Gastrocnemius medialis (tissue), 4 donors: Measurements from ENCODE around the gene FEV. TPM values are rescaled to one million over a fixed set of nuclear protein-coding genes. Genes with fewer than 3 reads are reported as not detected.

Experiments used
- ATAC-seq, 2 donors: fragments of 150-250 bp; one replicate each; pipeline ENCODE4 v1.9.1; 2016
- DNase-seq, 2 donors: peaks; one replicate each; pipeline ENCODE4 v3.0.0-alpha.2; 2019
- H3K27ac ChIP-seq, 4 donors: fragments of 200-600 bp; sonication (generic); 1 replicate in 1 of 4; 2 replicates in 3 of 4; pipeline ENCODE4 v1.5.1; 2016 to 2018; ENCODE audit warnings: mild to moderate bottlenecking in 2 of 4, moderate library complexity in 1 of 4
- H3K27me3 ChIP-seq, 3 donors: fragments of 200-600 bp; sonication (generic) in 2 of 3; 1 replicate in 1 of 3; 2 replicates in 2 of 3; pipeline versions ENCODE4 v1.5.1 to v1.6.0; 2016 to 2019; ENCODE audit warnings: mild to moderate bottlenecking in 1 of 3, moderate library complexity in 1 of 3
- H3K36me3 ChIP-seq, 2 donors: fragments of 200-600 bp; sonication (generic) in 1 of 2; one replicate each; pipeline ENCODE4 v1.5.1; 2017 to 2018
- H3K4me1 ChIP-seq, 2 donors: fragments of 200-600 bp; sonication (generic) in 1 of 2; one replicate each; pipeline ENCODE4 v1.5.1; 2016 to 2017; ENCODE audit warnings: mild to moderate bottlenecking in 2 of 2
- H3K4me3 ChIP-seq, 4 donors: fragments of 200-600 bp; sonication (generic) in 3 of 4; 1 replicate in 1 of 4; 2 replicates in 3 of 4; pipeline ENCODE4 v1.5.1; 2016 to 2019; ENCODE audit warnings: mild to moderate bottlenecking in 2 of 4
- H3K9me3 ChIP-seq, 3 donors: fragments of 200-600 bp; sonication (generic) in 2 of 3; 1 replicate in 1 of 3; 2 replicates in 2 of 3; pipeline ENCODE4 v1.5.1; 2016 to 2019
- CTCF ChIP-seq, 5 experiments: fragments of 450-650 bp in 3 of 5; fragments of 200-600 bp in 2 of 5; sonication (generic) in 2 of 5; IDR thresholded peaks in 4 of 5; conservative IDR thresholded peaks in 1 of 5; 1 replicate in 4 of 5; 2 replicates in 1 of 5; pipeline ENCODE4 v1.5.1; 2016 to 2019; ENCODE audit warnings: antibody characterized with exemption in 5 of 5, mild to moderate bottlenecking in 3 of 5, moderate library complexity in 3 of 5
- POLR2A ChIP-seq, 2 donors: fragments of 450-650 bp; IDR thresholded peaks; one replicate each; pipeline ENCODE4 v1.6.1; 2017; ENCODE audit warnings: antibody characterized with exemption in 2 of 2, mild to moderate bottlenecking in 2 of 2, moderate library complexity in 2 of 2
- in situ Hi-C, 4 donors: fragments of 200-750 bp; cut with MboI; loops; one replicate each; pipeline versions ENCODE4 v1.15.0 to v1.8.0; 2017; ENCODE audit warnings: low sequenced_read_pairs in 4 of 4
- intact Hi-C: fragments of 100-400 bp; cut with DNase I; formaldehyde crosslinking; loops from one replicate; pipeline ENCODE4 v1.15.1; 2023; ENCODE audit warnings: low total_unique reads
- total RNA-seq, 4 donors: library from RNA; depleted of rRNA; stranded (reverse); fragments of >200 nt; gene quantifications; one replicate each; pipeline versions ENCODE4 v1.1.0 to v1.2.3, GENCODE V29; 2016

The FEV gene
- total RNA-seq, 4 donors from 2014 or later, result not detected

DNA sequence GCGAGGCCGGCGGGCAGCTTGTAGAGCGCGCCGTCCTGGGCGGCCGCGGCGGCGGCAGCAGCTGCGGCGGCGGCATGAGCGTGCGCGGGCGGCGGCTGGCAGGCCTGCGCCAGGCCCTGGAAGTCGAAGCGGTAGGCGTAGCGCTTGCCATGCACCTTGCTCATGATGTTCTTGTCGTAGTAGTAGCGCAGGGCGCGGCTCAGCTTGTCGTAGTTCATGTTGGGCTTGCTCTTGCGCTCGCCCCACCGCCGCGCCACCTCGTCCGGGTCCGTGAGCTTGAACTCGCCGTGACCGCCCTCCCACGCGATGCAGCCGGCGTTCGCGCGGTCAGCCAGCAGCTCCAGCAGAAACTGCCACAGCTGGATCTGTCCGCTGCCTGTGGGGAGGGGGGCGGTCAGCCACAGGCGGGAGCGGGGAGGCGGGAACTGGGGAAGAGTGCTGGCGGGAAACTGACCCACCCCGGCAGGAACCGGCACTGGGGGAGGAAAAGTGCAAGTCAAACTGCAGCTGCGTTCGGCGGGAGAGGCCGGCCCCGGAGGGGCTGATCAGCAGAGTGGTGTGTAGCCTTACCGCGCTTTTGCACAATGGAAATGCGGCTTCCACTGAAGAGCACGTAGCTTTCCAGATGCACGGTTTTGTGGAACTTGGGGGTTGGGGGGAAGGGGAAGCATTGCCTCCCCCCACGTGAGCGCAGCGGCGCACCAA, 3.0 kb downstream of the FEV start:
- DNase-seq (no peak), ATAC-seq (no peak)
- intact Hi-C loops, result loop anchor here (5.0 kb wide), 1 partner anchor 175 kb away; no protein-coding TSS in a partner anchor
- H3K27ac ChIP-seq, result no peak overlapping the region
- in situ Hi-C loops, result no loop called here
- H3K4me3 ChIP-seq, result peak overlapping the region; percentile 24 to 54 (median 32)
- peaks cover 81 to 90% (median 88%) of the 10 kb centered on the region in 3 donors for H3K27me3 ChIP-seq
- TF ChIP-seq POLR2A (IDR thresholded peaks at IDR 0.05), result no peak
- TF ChIP-seq CTCF (IDR thresholded peaks at IDR 0.05 in 4 of 5, conservative IDR thresholded peaks at IDR 0.05 in 1 of 5), result no peak
- H3K9me3 ChIP-seq, result no peaks in the 10 kb centered on the region
- peaks cover 27 to 33% of the 10 kb centered on the region in 2 donors for H3K4me1 ChIP-seq
- no peaks in the 10 kb centered on the region for H3K36me3 ChIP-seq

GRCh38 chr2:218981390-218981880, 3.5 kb downstream of the FEV start:
- H3K4me3 ChIP-seq, result peak overlapping the region in 1 of 4 donors; percentile 28
- in situ Hi-C loops, result no loop called here
- ATAC-seq, result no peak
- intact Hi-C loops, result loop anchor here (5.0 kb wide), 1 partner anchor 176 kb away; no protein-coding TSS in a partner anchor
- H3K27ac ChIP-seq, result no peak overlapping the region
- H3K4me1 ChIP-seq, result peaks cover 27 to 33% of the 10 kb centered on the region in 2 donors
- no peaks in the 10 kb centered on the region for H3K9me3 ChIP-seq
- H3K36me3 ChIP-seq, result no peaks in the 10 kb centered on the region
- TF ChIP-seq POLR2A (IDR thresholded peaks at IDR 0.05), result no peak
- TF ChIP-seq CTCF (IDR thresholded peaks at IDR 0.05 in 4 of 5, conservative IDR thresholded peaks at IDR 0.05 in 1 of 5), result no peak
- no peak for DNase-seq
- peaks cover 75 to 86% (median 85%) of the 10 kb centered on the region in 3 donors for H3K27me3 ChIP-seq

DNA sequence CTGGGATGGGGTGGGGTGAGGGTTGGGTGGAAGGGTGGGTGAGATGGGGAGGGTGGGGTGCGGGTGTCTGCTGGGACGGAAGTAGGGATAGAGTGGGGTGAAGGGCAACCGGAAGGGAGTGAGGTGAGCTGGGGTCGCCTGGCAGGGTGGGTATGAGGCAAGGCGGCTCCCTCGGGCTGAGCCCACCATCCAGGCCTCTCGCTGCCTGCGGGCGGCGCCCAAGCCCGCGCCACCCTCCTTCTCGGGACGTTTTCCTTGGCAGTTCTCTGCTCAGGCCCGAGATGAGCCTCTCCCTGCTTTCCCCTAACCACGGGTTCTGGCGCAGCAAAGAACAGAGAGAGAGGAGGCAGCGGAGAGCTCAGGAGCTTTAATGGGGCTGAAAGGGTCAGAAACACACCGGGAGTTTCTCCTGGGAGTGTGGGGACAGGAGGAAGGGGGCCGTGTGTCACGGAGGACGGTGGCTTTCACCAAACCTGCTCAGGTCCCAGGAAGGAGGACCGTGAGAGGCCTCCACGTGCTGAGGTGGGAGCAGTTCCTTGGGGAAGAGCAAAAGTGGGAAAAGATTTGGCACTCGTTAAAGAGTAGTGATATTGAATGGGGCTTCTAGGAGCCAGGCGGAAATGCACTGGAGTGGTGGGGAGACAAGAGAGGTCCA, 4.1 kb downstream of the FEV start:
- peaks cover 71 to 85% (median 80%) of the 10 kb centered on the region in 3 donors for H3K27me3 ChIP-seq
- TF ChIP-seq POLR2A (IDR thresholded peaks at IDR 0.05) (no peak), CTCF (IDR thresholded peaks at IDR 0.05 in 4 of 5, conservative IDR thresholded peaks at IDR 0.05 in 1 of 5) (no peak)
- no peak overlapping the region for H3K27ac ChIP-seq
- no peak for ATAC-seq
- H3K4me1 ChIP-seq, result peaks cover 27 to 33% of the 10 kb centered on the region in 2 donors
- H3K36me3 ChIP-seq, result no peaks in the 10 kb centered on the region
- intact Hi-C loops, result loop anchor here (5.0 kb wide), 1 partner anchor 176 kb away; no protein-coding TSS in a partner anchor
- no peaks in the 10 kb centered on the region for H3K9me3 ChIP-seq
- in situ Hi-C loops, result no loop called here
- H3K4me3 ChIP-seq, result peak overlapping the region in 1 of 4 donors; percentile 28
- no peak for DNase-seq

DNA sequence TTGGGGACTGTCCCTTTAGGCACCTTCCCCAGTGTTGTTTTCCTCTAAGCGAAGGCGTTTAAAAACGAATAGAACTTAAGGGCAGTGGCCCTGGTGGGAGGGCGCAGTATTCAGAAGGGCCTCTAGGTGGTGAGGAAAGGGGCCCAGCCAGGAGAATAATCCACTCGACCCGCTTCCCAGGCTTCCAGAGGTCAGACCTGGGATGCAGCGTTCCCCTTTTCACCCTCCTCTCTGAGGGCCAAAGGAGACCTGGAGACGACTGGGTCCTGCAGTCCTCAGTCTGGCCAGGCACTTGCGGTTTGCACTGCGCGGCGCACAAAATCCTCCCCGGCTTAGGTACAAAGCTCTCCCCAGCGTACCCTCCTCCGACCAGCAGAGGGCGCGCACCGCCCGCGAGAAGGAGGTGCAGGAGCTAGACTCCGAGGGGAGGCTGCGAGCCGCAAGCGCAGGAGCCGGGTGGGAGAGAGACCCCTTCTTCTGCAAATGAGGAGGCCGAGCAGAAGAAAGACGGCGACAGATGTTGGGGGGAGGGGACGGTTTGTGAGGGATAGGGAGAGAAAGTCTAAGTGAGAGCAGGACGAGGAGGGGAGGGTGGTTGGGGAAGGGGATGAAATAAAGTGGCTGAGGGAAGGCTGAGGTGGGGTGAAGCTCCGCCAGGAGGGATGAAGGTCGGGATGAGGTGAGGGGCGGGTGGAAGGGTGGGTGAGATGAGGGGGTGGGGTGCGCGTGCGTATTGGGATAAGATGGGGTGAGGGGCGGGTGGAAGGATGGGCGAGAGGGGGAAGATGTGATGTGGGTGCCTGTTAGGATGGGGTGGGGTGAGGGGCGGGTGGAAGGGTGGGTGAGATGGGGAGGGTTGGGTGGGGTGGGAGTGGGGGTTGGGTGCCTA, 4.9 kb downstream of the FEV start:
- in situ Hi-C loops, result no loop called here

More for the DNA sequence above, 4.9 kb downstream of the FEV start:
- peak overlapping the region; percentile 16 to 42 (median 30) for H3K4me3 ChIP-seq
- DNase-seq (peak; percentile 40 to 62), ATAC-seq (peak; percentile 77 to 83)
- no peaks in the 10 kb centered on the region for H3K9me3 ChIP-seq
- no peak overlapping the region for H3K27ac ChIP-seq
- intact Hi-C loops, result loop anchor here (5.0 kb wide), 1 partner anchor 177 kb away; no protein-coding TSS in a partner anchor
- peaks cover 27 to 31% of the 10 kb centered on the region in 2 donors for H3K4me1 ChIP-seq
- H3K36me3 ChIP-seq, result no peaks in the 10 kb centered on the region
- TF ChIP-seq CTCF (IDR thresholded peaks at IDR 0.05 in 4 of 5, conservative IDR thresholded peaks at IDR 0.05 in 1 of 5), result peak; percentile 41 to 94 (median 83)
- TF ChIP-seq POLR2A (IDR thresholded peaks at IDR 0.05), result no peak
- peaks cover 69 to 86% (median 79%) of the 10 kb centered on the region in 3 donors for H3K27me3 ChIP-seq
